OCI-M2 (cell line): Measurements from ENCODE around the gene MB21D2.

Experiments used
- DNase-seq: peaks from one replicate; lab custom pipeline; 2025; ENCODE audit not compliant: unreplicated experiment; lab: John Stamatoyannopoulos, UW

Gene MB21D2

GRCh38 chr3:192835818-192836815 is 81.5 kb downstream of the MB21D2 start:
- DNase-seq: no peak

GRCh38 chr3:192834428-192834827 is 83.2 kb downstream of the MB21D2 start:
- DNase-seq: no peak

DNA sequence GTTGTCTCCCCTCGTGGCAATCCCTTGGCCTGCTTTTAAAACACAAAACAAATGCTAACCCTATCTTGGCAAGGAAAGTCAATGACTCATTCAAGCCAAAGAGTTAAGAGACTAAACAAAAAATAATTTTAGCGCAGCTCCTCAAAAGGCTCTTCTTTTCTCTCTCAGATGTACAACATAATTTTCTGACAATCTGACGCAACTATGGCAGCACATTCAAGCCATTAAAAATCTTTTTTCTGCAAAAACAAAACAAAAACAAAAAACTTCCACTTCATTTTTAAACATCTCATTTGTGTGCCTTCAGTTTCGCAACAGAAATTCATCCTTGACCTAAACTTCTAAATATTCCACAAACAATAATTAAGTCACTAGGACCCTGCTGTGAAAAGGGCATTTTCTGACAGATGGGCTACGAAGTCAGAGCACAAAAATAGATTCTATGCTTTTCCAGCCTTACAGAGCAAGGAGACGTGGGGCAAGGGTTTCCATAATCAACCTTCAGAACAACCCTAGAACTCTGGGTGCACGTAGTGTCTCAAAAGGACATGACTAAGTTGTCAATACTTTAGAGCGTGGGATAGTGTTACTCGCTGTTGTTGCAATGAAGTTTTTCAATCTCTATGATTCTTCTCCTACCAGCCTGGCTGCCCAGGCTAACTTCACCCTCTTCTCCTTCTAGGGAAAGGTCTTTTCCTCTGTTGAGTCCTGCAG is 84.3 kb downstream of the MB21D2 start:
- DNase-seq: no peak

DNA sequence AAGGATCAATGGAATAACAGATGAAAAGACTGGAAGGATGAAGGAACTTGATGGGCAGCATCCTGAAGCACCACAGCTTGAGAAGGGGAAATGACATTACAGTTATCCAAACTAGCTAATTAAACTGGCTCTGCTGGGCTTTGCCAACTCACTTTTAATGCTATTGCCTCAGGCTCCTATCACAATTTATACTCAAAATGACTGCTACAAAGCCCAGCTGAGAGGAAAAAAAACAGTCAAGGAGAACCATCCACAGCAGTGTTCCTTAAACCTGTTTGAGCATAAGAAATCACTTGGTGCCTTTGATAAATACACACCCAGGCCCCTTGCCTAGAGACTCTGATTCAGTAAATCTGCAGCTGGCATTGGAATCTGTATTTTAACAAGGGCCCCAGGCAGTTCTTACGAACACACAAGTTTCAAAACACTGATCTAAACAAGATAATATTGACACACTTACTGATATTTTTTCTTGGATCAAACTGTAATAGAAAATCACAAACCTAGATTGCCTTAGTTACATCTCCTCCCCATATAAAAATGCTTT is 85.8 kb downstream of the MB21D2 start:
- DNase-seq: no peak

DNA sequence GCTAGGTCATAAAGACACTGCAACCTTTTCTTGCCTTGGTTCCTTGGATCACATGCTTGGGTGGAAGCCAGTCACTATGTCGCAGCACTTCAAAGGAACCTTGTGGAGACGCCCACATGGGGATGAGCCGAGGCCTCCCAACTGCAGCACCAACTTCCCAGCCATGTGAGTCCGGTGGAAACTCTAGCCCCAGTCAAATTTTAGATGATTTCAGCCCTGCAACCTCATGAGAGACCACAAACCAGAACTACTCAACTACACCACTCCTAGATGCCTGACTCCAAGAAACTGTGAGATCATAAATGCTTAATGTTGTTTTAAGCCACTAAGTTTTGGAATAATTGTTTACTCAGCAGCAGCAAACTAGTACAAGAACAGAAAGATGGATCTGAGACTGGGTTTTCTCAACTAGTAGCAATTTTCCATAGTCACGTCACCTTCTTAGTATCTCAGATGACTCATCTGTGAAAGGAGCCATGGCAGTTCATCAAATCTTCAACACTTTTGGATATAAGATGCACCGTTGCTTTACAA is 86.5 kb downstream of the MB21D2 start:
- no peak for DNase-seq

DNA sequence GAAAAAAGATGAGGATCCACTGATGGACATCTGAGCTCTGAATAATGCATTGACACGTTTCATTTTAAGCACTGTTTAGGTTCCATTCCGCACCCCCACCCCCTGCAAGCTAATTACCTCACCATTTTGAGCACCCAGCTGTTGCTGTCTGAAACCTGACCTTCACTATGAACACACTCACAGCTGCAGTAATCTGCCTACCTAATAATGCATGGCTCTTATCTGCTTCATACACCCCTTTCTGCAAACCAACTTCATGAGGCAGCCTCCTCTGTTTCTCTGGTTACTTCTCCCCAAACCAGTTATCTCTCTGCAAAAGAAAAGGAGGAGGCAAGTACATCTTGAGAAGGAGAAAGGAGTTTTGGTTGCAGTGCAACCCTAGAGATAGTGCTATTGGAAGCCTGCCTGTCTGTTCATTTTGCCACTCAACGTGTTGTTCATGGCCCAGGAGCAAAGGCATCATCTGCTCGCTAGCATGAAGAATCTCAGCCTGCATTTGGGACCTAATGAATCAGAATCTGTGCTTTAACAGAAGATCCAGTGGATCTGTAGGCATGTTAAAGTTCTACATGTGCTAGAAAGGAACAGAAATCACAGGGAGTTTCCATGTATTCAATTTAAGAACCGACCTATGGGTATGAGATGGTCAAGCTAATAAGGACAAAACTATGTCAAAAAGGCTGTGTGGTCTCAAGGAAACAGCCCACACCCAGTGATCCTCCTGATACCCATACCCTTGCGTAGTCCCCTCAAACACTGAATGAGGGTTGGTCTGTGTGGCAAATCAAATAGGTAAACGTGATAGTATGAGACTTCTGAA is 87.2 kb downstream of the MB21D2 start:
- DNase-seq: peak; percentile 4

- DNase-seq: no peak
Observed at GRCh38 chr3:192827863-192828594, 89.6 kb downstream of the MB21D2 start.

GRCh38 chr3:192827208-192827607 is 90.4 kb downstream of the MB21D2 start:
- no peak for DNase-seq

GRCh38 chr3:192826214-192827006 is 91.2 kb downstream of the MB21D2 start:
- DNase-seq: no peak

DNA sequence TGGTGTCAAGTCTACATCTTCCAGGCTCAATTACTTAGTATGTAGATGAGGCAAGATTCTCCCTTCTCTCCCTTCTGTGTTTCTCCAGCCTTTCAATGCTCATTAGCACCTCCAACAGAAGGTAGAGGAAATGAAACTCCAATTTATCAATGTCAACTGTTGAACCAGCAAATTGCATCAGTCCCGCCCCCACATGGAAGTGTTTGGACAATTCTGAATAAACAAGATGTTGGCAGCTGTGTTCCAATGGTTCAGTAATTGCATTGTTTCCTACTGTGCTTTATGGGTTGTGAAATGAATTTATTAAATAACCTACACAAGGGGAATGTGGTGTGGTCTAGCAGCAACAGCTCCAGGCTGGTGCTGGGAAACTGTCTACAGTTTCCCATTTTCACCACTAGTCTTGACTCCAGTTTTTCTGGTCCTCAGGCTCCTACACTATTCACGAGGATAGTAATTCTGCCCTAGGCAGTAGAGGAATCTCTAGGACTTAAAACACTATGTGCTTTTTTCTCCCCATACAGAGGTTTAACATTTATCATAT is 91.9 kb downstream of the MB21D2 start:
- DNase-seq: no peak

GRCh38 chr3:192825216-192825615 is 92.4 kb downstream of the MB21D2 start:
- no peak for DNase-seq

- DNase-seq: no peak
Observed at GRCh38 chr3:192824313-192824712, 93.3 kb downstream of the MB21D2 start.

GRCh38 chr3:192821161-192821560 is 96.5 kb downstream of the MB21D2 start:
- DNase-seq: no peak

- no peak for DNase-seq
Observed at GRCh38 chr3:192820161-192820560, 97.5 kb downstream of the MB21D2 start.

DNA sequence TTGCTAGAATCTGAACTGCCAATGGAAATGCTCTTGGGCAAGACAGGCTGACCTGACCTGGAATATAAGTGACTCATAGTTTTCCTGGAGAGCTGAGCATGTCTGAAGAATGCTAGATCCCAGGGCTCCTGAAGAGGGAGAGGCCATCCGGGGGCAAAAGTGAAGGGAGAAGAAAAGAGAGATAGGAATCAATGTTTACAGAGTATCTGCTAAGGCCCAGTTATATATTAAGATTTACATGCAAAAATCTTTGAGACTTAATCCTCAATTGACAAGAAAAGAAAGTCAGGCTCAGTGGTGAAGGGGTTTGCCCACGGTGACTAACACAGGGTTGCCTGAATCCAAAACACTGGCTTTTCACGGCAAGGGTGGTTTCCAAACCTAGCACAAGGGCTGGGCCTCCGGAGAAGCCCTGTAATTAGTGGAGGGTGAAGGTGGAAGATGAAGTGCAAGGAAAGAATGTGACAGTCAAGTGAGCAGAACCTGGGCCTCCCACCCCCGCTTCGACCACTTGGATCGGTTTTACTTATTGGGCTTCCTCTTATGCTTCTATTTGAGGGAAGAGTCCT is 98.6 kb downstream of the MB21D2 start:
- no peak for DNase-seq

DNA sequence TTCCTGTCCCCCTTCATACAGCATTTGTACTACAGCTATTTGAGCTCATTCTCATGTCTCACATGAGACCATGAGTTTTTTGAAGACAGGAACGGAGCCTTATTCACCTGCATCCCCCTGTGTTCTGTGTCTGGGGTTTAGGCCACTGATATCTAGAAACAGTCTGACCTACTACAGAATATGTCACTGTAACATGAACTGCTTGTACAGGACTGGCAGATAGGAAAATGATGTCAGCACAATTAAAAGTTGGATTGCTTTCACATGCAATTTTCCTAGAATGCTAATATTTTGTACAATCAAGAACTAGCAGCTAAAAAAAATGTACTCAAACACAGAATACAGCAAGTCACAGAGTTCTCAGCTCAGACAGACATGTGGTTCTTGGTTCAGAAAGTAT is 99.5 kb downstream of the MB21D2 start:
- DNase-seq: no peak

GRCh38 chr3:192817506-192817905 is 100.2 kb downstream of the MB21D2 start:
- DNase-seq: no peak

- no peak for DNase-seq
Observed at GRCh38 chr3:192817053-192817452, 100.6 kb downstream of the MB21D2 start.

- DNase-seq: no peak
Observed at GRCh38 chr3:192816351-192816750, 101.3 kb downstream of the MB21D2 start.
